T-helper 9 cell (primary cell): ENCODE results near the gene IFNG-AS1.

Experiments
- DNase-seq: peaks from one replicate; pipeline ENCODE4 v3.0.0-alpha.2; 2020
- total RNA-seq, 2 donors: gene quantifications; one replicate each; lab custom pipeline; 2026; lab: John Stamatoyannopoulos, UW

IFNG-AS1 gene
- 1.7 to 8.4 reads per million in 2 donors for total RNA-seq

- peak; percentile 4 for DNase-seq
Measured at GRCh38 chr12:67989184-67989920, at the start of gene IFNG-AS1. IFNG-AS1 (plus strand) TSS chr12:67989447.

- no peak for DNase-seq
Measured at GRCh38 chr12:67939611-67940010, 49.6 kb upstream of the IFNG-AS1 start.

- DNase-seq: no peak
Measured at GRCh38 chr12:67940780-67941243, 48.4 kb upstream of the IFNG-AS1 start.

- no peak for DNase-seq
Measured at GRCh38 chr12:67942724-67943123, 46.5 kb upstream of the IFNG-AS1 start.

DNA sequence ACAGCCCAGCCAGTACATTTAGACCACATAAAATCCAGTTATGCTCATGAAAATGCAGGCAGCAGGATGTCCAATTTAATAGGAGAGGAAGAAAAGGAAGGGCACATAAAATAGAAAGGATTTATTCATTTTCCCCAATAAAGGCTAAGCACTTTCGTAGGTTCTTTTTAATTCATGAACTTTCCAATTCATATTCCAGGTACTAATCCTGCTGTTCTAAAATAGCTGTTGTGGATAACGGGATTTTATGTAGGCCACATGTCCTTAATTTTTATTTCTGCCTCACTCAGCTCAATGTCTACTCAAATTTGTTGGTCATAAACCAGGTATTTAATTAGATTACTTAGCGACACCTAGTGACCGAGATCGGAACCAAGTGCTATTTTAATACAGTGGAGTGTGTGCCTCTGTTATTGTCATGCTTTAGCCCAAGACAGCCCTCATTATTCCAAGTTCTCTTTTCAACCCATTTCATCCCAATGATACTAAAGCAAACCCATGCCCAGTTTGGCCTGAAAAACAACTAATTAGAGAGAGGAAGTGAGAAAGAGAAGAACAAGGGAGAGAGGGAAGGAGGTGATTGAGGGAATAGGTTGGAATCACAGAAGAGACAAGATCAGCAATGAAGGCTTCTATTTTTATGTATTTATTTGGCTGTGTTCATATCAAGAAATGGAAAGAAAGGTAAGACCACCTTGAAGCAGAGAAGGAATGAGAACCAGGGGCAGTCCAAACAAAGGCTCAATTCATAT lies 45.9 kb upstream of the IFNG-AS1 start:
- peak; percentile 51 for DNase-seq

GRCh38 chr12:67944093-67944492 lies 45.2 kb upstream of the IFNG-AS1 start:
- no peak for DNase-seq

- DNase-seq: no peak
Measured at GRCh38 chr12:67952787-67953186, 36.5 kb upstream of the IFNG-AS1 start.

- no peak for DNase-seq
Measured at GRCh38 chr12:67957383-67957782, 31.9 kb upstream of the IFNG-AS1 start.

- DNase-seq: no peak
Measured at GRCh38 chr12:67958187-67958586, 31.1 kb upstream of the IFNG-AS1 start.

- no peak for DNase-seq
Measured at GRCh38 chr12:67964456-67964855, 24.8 kb upstream of the IFNG-AS1 start.

DNA sequence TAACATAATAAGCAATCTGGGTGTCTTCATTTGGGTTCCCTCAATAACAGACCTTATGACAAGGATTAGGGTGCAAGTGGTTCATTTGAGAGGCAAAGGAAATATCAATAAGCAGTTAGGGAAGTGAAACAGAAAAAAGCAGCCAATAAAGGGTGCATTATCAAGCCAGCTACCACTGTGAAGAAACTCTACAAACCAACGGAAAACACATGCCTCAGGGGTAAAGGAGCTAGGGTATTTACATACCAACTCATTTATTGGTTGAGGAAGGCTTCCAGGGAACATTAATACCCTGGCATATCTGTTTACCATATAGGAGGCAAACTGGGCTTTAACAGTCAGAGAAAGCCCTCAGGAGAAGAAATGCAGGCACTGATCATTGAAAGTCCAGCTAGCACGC lies 22.7 kb upstream of the IFNG-AS1 start:
- no peak for DNase-seq

- no peak for DNase-seq
Measured at GRCh38 chr12:67968321-67968720, 20.9 kb upstream of the IFNG-AS1 start.

DNA sequence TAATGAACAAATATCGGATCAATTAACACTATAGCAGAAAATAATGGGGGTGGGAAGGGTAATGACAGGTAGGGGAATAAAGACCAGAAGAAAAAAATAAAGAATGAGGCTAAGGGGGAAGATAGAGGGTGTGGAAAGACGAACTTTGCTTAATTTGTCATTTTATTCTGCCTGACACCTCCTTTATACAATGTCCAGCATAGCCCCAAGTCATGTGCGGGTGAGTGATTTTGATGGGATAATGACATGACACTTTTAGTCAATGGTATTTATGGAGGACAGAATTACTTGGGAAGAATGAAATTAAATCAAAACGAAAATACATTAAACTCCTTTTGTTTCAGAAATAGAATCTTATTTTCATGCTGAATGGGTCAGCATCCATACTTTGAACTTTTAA lies 20.5 kb upstream of the IFNG-AS1 start:
- DNase-seq: no peak

- DNase-seq: no peak
Measured at GRCh38 chr12:67969134-67969802, 20.0 kb upstream of the IFNG-AS1 start.

DNA sequence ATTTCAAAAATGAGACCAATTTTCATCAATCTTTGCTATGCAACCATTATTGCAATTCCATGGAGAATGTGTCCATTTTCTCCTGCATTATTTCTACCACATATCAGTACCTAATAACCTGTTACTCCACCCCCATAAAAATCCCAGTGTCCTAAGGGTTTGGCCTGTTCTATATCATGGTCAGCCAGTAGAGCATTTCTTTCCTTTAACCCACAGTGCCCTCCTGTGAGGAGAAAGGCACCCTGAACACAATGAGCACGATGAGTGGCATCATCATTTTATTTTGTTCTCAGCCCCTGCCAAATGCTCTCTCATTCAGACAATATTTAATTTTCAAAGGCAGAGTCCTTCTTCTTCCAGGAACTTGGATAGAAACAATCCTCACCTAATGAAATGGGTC lies 11.6 kb upstream of the IFNG-AS1 start:
- DNase-seq: no peak

DNA sequence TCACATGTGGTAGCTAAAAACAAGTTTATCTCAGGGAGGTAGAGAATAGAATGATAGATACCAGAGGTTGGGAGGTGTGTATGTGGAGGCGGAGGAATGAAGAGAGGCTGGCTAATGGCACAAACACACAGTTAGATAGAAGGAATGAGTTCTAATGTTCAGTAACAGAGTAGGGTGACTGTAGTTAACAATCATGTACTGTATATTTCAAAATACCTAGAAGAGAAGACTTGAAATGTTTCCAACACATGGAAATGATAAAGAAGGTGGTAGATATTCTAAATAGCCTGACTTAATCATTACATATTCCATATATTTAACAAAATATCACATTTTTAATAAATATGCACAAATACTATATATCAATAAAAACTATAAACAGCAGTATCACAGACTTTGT lies 8.9 kb upstream of the IFNG-AS1 start:
- DNase-seq: no peak

GRCh38 chr12:67981287-67982162 lies 7.7 kb upstream of the IFNG-AS1 start:
- no peak for DNase-seq

DNA sequence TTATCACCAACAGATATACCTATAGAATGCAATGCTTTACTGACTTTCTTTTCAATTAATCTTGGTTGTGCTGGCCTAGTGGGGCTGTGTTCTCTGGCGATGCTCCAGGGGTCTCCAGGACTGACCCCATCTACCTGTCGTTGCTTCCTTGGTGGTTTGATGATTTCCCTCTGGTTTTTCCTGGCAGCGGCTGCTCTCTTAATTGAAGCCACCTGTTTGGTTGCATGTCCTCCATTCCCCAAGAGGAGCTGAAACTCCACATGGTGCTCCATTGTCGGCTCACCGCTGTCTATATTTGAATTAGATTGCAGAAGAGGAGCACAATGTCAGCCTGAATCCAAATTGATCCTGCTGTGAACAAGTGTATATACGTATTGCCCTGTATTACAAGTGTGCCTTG lies 7.1 kb upstream of the IFNG-AS1 start:
- DNase-seq: no peak

DNA sequence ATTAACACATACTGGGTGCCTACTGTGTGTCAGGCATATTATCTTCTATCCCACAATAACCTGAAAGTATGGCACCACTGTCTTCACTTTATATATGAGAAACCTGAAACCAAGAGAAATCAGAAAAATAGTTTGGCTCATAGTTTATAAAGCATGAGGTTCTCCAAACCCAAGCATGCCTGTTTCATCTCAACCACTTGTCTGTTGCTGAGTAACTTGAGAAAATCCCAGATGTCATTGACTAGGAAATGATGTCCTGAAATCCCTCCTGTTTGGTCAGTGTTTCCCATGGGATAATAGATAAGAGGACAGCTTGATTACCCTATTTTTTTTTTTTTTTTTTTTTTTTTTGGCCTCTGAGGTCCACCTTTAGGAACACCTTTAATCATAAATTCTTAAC lies 2.6 kb upstream of the IFNG-AS1 start:
- no peak for DNase-seq

- DNase-seq: no peak
Measured at GRCh38 chr12:67988601-67989021, 636 bp upstream of the IFNG-AS1 start.

- peak; percentile 12 for DNase-seq
Measured at GRCh38 chr12:67991158-67991557, 1.9 kb downstream of the IFNG-AS1 start.

- DNase-seq: no peak
Measured at GRCh38 chr12:67993143-67993542, 3.9 kb downstream of the IFNG-AS1 start.

DNA sequence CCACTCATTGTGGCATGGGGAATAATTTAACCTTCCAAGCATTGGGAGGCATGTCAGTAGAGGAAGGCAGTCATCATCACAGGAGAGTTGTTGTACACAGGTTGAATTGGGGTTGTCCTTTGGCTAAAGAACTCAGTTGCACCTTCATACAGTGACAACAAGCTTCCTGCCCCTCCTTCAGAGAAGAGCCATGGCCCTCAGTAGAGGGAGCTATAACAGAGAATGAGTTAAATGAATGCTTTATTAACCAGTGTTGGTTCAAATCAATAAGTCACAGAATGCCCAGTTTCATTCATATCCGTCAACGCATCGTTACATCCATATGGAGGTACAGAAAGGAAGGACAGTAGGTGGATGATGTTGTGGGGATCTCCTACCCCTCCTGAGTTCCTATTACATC lies 4.8 kb downstream of the IFNG-AS1 start:
- DNase-seq: no peak
